BE2C (cell line): ENCODE results near the gene CLIC1.

Source experiments
- DNase-seq: peaks from one replicate; pipeline ENCODE4 v3.0.0-alpha.2; 2020
- H3K27me3 ChIP-seq: fragments of 250-450 bp; sonication (Bioruptor Pico); 2 replicates; pipeline ENCODE4 v1.5.1; 2020; ENCODE audit warnings: mild to moderate bottlenecking
- H3K36me3 ChIP-seq: fragments of 250-450 bp; sonication (Bioruptor Pico); 2 replicates; pipeline ENCODE4 v1.5.1; 2020; ENCODE audit warnings: mild to moderate bottlenecking
- H3K4me1 ChIP-seq: fragments of 250-450 bp; sonication (Bioruptor Pico); 2 replicates; pipeline ENCODE4 v1.5.1; 2020
- H3K4me3 ChIP-seq: 2 replicates; pipeline ENCODE4 v1.5.1; 2011; ENCODE audit warnings: low read depth, low read length
- H3K9me3 ChIP-seq: fragments of 250-450 bp; sonication (Bioruptor Pico); 2 replicates; pipeline ENCODE4 v1.5.1; 2020
- CTCF ChIP-seq: IDR thresholded peaks from 2 replicates; pipeline ENCODE4 v1.5.1; 2012; ENCODE audit warnings: mild to moderate bottlenecking, low read depth, low read length

Gene CLIC1

GRCh38 chr6:31769684-31770371 is 33.5 kb upstream of the CLIC1 start:
- peak; percentile 72 for DNase-seq
- no peaks in the 10 kb centered on the region for H3K36me3 ChIP-seq

GRCh38 chr6:31768363-31769257 is 32.3 kb upstream of the CLIC1 start:
- H3K4me1 ChIP-seq, result no peaks in the 10 kb centered on the region
- no peaks in the 10 kb centered on the region for H3K36me3 ChIP-seq
- H3K27me3 ChIP-seq, result no peaks in the 10 kb centered on the region
- no peak for TF ChIP-seq CTCF
- no peak for DNase-seq
- H3K4me3 ChIP-seq, result no peak overlapping the region
- no peaks in the 10 kb centered on the region for H3K9me3 ChIP-seq

More at GRCh38 chr6:31769684-31770371, 33.5 kb upstream of the CLIC1 start:
- TF ChIP-seq CTCF, result peak; percentile 82
- no peaks in the 10 kb centered on the region for H3K27me3 ChIP-seq
- H3K4me3 ChIP-seq, result no peak overlapping the region
- H3K4me1 ChIP-seq, result no peaks in the 10 kb centered on the region
- no peaks in the 10 kb centered on the region for H3K9me3 ChIP-seq

- no peak for TF ChIP-seq CTCF
- Histone ChIP-seq H3K4me3 (no peak overlapping the region), H3K9me3 (no peaks in the 10 kb centered on the region), H3K27me3 (no peaks in the 10 kb centered on the region), H3K4me1 (no peaks in the 10 kb centered on the region), H3K36me3 (no peaks in the 10 kb centered on the region)
- no peak for DNase-seq
These were observed 30.8 kb upstream of the CLIC1 start for GRCh38 chr6:31767096-31767645.

GRCh38 chr6:31765910-31766794 is 29.8 kb upstream of the CLIC1 start:
- TF ChIP-seq CTCF, result no peak
- Histone ChIP-seq H3K36me3 (no peaks in the 10 kb centered on the region), H3K4me1 (no peaks in the 10 kb centered on the region), H3K9me3 (no peaks in the 10 kb centered on the region), H3K27me3 (no peaks in the 10 kb centered on the region), H3K4me3 (peak overlapping the region; percentile 44)
- peak; percentile 66 for DNase-seq

- Histone ChIP-seq H3K4me3 (no peak overlapping the region), H3K27me3 (no peaks in the 10 kb centered on the region), H3K9me3 (no peaks in the 10 kb centered on the region), H3K36me3 (no peaks in the 10 kb centered on the region), H3K4me1 (no peaks in the 10 kb centered on the region)
- TF ChIP-seq CTCF, result no peak
- no peak for DNase-seq
These were observed 29.2 kb upstream of the CLIC1 start for GRCh38 chr6:31765559-31765909.
